Stomach (tissue), 9 donors: Measurements from ENCODE around the gene DHRSX. TPM values are rescaled to one million over a fixed set of nuclear protein-coding genes. Genes with fewer than 3 reads are reported as not detected.
A peak's percentile ranks its signal among the peaks of the same experiment; 100 is the strongest.

Source experiments
- DNase-seq, 2 donors: peaks; one replicate each; pipeline versions ENCODE4 v3.0.0 to v3.0.0-alpha.2; 2013 to 2019
- H3K27ac ChIP-seq, 5 donors: fragments of 200-600 bp in 4 of 5; sonication (generic) in 4 of 5; one replicate each; pipeline ENCODE4 v1.5.1; 2013 to 2019; ENCODE audit warnings: mild to moderate bottlenecking in 1 of 5, moderate library complexity in 1 of 5
- H3K27me3 ChIP-seq, 3 donors: fragments of 200-600 bp; sonication (generic); one replicate each; pipeline ENCODE4 v1.5.1; 2017 to 2019; ENCODE audit warnings: mixed run types in 1 of 3
- H3K36me3 ChIP-seq, 4 donors: fragments of 200-600 bp; sonication (generic); 1 replicate in 3 of 4; 2 replicates in 1 of 4; pipeline ENCODE4 v1.5.1; 2016 to 2019
- H3K4me1 ChIP-seq, 4 donors: fragments of 200-600 bp; sonication (generic); one replicate each; pipeline ENCODE4 v1.5.1; 2016 to 2019
- H3K4me3 ChIP-seq, 4 donors: fragments of 200-600 bp; sonication (generic) in 3 of 4; one replicate each; pipeline ENCODE4 v1.5.1; 2016 to 2019; ENCODE audit warnings: mild to moderate bottlenecking in 1 of 4
- H3K9me3 ChIP-seq, 4 donors: fragments of 200-600 bp; sonication (generic); one replicate each; pipeline ENCODE4 v1.5.1; 2016 to 2019
- EP300 ChIP-seq: sonication (generic); formaldehyde crosslinking; IDR thresholded peaks from one replicate; pipeline ENCODE4 v1.6.1; 2017; ENCODE audit warnings: antibody characterized with exemption
- POLR2A ChIP-seq, 4 donors: fragments of 450-650 bp; IDR thresholded peaks; one replicate each; pipeline ENCODE4 v1.6.1; 2016; ENCODE audit warnings: antibody characterized with exemption in 4 of 4, control low read depth in 2 of 4, mild to moderate bottlenecking in 1 of 4, moderate library complexity in 1 of 4
- POLR2AphosphoS5 ChIP-seq, 3 donors: sonication (generic); formaldehyde crosslinking; IDR thresholded peaks; one replicate each; pipeline ENCODE4 v1.6.1; 2016; ENCODE audit warnings: antibody characterized with exemption in 3 of 3
- WGBS, 5 donors: extraction: QIAGEN DNeasy Blood & Tissue Kit in 3 of 5; methylation state at CpG; one replicate each; pipeline versions ENCODE4 v1.1.5 to v1.1.7; 2013 to 2018; 5-methylcytosine and 5-hydroxymethylcytosine counted together
- intact Hi-C: fragments of 100-400 bp; cut with DNase I; formaldehyde crosslinking; loops from one replicate; pipeline ENCODE4 v1.15.1; 2023; ENCODE audit warnings: low total_unique reads
- polyA plus RNA-seq, 3 donors: library from polyadenylated mRNA; stranded (reverse); fragments of 200-250 nt; gene quantifications; one replicate each; pipeline ENCODE4 v1.2.3, GENCODE V29; 2013
- total RNA-seq, 5 donors: library from RNA; depleted of rRNA; stranded (reverse); fragments of >200 nt; gene quantifications; one replicate each; pipeline versions ENCODE4 v1.1.0 to v1.2.3, GENCODE V29; 2014 to 2016
- TF ChIP-seq, protein P1 (sequence below), 7 experiments: fragments of 450-650 bp in 4 of 7; fragments of 200-600 bp in 3 of 7; sonication (generic) in 3 of 7; IDR thresholded peaks; one replicate each; pipeline ENCODE4 v1.5.1; 2016 to 2019; ENCODE audit warnings: antibody characterized with exemption in 7 of 7, control low read depth in 2 of 7, mild to moderate bottlenecking in 1 of 7
- donor health status: healthy with polysubstance abuse.
- donor health status: Bipolar disorder and iron deficiency.
- donor health status: healthy.

DHRSX gene
- total and polyA plus RNA-seq, 8 donors = 11.2 to 69.4 (median 21.1) TPM

DNA sequence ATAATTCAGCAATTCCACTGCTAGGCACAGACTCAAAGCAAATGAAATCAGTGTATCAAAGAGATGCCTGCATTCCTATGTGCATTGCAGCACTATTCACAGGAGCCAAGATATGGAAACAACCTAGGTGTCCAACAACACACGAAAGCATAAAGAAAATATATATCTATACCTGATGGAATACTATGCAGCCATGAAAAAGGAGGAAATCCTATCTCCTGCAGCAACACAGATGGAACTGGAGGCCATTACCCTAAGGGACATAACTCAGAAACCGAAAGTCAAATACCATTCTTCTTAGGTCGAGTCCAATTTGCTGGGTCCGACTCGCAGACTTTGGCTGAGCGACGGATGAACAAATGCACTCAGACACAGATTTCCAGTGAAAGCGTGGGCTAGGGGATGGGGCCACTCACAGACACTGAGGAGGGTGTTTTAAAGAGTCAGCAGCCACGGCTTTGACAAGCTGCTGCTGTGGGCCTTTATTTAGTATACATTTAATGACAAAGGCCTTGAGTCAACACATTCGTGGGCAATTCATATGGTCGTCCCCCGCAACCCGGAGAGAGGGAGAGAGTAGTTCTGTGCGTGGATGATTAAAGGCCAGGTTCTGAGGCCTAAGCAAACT is 93.8 kb downstream of the DHRSX start:
- no peak for DNase-seq
- no peak for TF ChIP-seq POLR2AphosphoS5 (IDR thresholded peaks at IDR 0.05)
- Histone ChIP-seq H3K27ac (no peak overlapping the region), H3K4me3 (no peak overlapping the region), H3K36me3 (peaks cover 6 to 48% (median 30%) of the 10 kb centered on the region in 4 donors), H3K9me3 (peaks cover 6 to 18% (median 9%) of the 10 kb centered on the region in 4 donors), H3K27me3 (no peaks in the 10 kb centered on the region), H3K4me1 (peaks cover 0 to 17% (median 2%) of the 10 kb centered on the region in 4 donors)
- intact Hi-C loops = no loop called here
- 87 to 95% (median 92%) methylated on average over 14 of the region's 14 CpGs for WGBS, 5 donors

DNA sequence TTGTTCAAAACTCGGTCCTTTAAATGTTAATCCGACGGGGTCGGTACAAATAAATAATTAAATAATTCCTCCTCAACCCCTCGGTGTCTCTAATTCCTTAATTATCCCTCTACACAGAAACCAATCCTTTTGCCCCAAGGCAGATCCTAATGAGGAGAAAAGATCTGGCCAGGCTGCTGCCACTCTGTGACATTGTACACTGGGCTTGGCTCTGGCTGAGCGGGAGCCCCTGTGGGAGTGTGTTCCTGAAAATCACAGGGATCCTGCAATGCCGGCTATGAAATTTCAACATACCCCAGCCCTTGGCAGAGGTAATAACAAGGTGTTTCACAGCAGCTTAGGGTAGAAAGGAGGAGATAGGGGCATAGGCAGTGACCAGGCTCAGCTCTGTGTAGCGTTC is 96.0 kb downstream of the DHRSX start:
- no peak for TF ChIP-seq POLR2A (IDR thresholded peaks at IDR 0.05)
- no peak for TF ChIP-seq POLR2AphosphoS5 (IDR thresholded peaks at IDR 0.05)
- Histone ChIP-seq H3K27ac (no peak overlapping the region), H3K9me3 (peaks cover 6 to 18% (median 9%) of the 10 kb centered on the region in 4 donors), H3K36me3 (peaks cover 6 to 48% (median 28%) of the 10 kb centered on the region in 4 donors), H3K27me3 (no peaks in the 10 kb centered on the region), H3K4me3 (no peak overlapping the region), H3K4me1 (peaks cover 0 to 14% (median 3%) of the 10 kb centered on the region in 4 donors)
- no peak for DNase-seq
- intact Hi-C loops = no loop called here
- WGBS, 5 donors = 73 to 94% (median 87%) methylated on average over 8 of the region's 8 CpGs

DNA sequence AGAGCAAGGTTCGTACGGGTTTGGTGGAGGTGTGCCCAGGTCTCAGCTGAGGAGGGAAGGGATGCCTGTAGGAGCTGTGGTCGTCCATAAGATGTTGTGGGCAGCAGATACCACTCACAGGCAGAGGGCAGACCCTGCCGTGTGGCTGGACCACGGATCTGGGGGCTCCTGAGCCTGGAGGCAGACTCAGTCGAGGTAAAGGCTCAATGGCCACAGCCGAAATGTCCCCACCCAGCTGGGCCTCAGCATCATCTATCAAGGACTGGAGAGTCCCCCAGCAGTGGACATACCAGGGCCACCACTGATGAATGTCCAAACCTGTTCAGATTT is 98.5 kb downstream of the DHRSX start:
- intact Hi-C loops = no loop called here
- WGBS, 5 donors = 53 to 87% (median 61%) methylated on average over 4 to 7 of the region's 7 CpGs
- TF ChIP-seq EP300 (no peak), POLR2AphosphoS5 (IDR thresholded peaks at IDR 0.05) (no peak), POLR2A (IDR thresholded peaks at IDR 0.05) (no peak)
- TF ChIP-seq, protein P1, sequence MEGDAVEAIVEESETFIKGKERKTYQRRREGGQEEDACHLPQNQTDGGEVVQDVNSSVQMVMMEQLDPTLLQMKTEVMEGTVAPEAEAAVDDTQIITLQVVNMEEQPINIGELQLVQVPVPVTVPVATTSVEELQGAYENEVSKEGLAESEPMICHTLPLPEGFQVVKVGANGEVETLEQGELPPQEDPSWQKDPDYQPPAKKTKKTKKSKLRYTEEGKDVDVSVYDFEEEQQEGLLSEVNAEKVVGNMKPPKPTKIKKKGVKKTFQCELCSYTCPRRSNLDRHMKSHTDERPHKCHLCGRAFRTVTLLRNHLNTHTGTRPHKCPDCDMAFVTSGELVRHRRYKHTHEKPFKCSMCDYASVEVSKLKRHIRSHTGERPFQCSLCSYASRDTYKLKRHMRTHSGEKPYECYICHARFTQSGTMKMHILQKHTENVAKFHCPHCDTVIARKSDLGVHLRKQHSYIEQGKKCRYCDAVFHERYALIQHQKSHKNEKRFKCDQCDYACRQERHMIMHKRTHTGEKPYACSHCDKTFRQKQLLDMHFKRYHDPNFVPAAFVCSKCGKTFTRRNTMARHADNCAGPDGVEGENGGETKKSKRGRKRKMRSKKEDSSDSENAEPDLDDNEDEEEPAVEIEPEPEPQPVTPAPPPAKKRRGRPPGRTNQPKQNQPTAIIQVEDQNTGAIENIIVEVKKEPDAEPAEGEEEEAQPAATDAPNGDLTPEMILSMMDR (IDR thresholded peaks at IDR 0.05) = no peak
- peak overlapping the region; percentile 36 to 79 (median 44) for H3K27ac ChIP-seq
- H3K36me3 ChIP-seq = peaks cover 5 to 27% (median 14%) of the 10 kb centered on the region in 4 donors
- H3K27me3 ChIP-seq = no peaks in the 10 kb centered on the region
- H3K4me1 ChIP-seq = peaks cover 0 to 14% (median 3%) of the 10 kb centered on the region in 4 donors
- peak overlapping the region in 1 of 4 donors; percentile 16 for H3K4me3 ChIP-seq
- DNase-seq = no peak
- peaks cover 4 to 7% (median 6%) of the 10 kb centered on the region in 4 donors for H3K9me3 ChIP-seq

DNA sequence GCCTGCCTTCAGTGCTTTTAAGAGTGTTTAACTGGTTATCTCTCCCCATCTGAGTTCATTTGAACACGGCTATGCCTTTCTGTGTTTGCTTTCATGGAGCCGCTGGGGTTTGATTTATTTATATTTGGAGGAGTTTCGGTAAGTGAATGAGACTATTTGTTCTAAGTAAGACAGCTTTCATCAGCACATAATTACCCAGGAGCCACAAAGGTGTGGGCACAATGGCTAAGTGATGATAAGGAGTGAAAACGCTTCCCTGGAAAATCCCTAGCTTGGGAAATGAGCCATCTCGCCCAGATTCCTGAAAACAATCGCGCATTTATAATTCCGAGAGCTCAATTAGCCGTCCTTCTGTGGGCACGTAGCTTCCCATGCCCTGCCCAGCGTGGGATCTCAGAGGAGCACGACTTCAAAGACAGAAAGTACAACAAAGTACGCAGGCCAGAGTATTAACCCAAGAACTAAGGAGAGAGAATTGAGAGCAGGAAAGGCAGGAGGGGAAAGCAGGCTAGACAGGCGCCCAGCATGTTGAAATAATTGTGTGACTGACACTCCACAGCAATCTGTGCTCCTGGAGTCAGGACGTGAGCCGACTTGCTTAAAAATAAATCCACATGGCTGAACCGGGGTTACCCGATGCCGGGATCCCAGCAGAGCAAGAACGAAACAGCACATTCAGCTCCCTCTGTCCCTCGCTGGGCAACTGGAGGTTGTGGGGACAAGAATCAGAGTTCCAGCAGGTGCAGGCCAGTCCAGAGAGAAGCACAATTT is 99.0 kb downstream of the DHRSX start:
- H3K27me3 ChIP-seq = no peaks in the 10 kb centered on the region
- peaks cover 0 to 14% (median 3%) of the 10 kb centered on the region in 4 donors for H3K4me1 ChIP-seq
- H3K4me3 ChIP-seq = peak overlapping the region in 1 of 4 donors; percentile 16
- WGBS, 5 donors = 31 to 57% (median 39%) methylated on average over 21 of the region's 21 CpGs
- TF ChIP-seq EP300 (no peak), POLR2AphosphoS5 (IDR thresholded peaks at IDR 0.05) (peak in 2 of 3 donors; percentile 19 to 69)
- intact Hi-C loops = no loop called here
- peaks cover under 1 to 22% (median 9%) of the 10 kb centered on the region in 4 donors for H3K36me3 ChIP-seq
- peak; percentile 57 to 71 for DNase-seq
- H3K9me3 ChIP-seq = peaks cover 0 to 1% (median under 1%) of the 10 kb centered on the region in 4 donors
- H3K27ac ChIP-seq = peak overlapping the region; percentile 36 to 79 (median 44)

DNA sequence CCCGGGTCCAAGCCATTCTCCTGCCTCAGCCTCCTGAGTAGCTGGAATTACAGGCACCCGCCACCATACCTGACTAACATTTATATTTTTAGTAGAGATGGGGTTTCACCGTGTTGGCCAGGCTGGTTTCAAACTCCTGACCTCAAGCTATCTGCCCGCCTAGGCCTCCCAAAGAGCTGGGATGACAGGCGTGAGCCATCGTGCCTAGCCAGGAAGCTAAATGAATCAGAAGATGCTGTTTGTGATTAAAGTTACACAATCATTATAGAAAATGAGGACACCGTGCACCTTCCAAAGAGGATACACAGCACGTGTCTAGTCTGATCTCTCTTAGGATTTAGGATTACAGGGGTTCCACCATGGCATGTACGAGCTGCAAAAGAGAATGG is 99.6 kb downstream of the DHRSX start:
- intact Hi-C loops = no loop called here
- H3K27ac ChIP-seq = peak overlapping the region in 3 of 5 donors; percentile 32 to 79 (median 77)
- no peak for DNase-seq
- H3K36me3 ChIP-seq = peaks cover 0 to 16% (median 5%) of the 10 kb centered on the region in 4 donors
- H3K9me3 ChIP-seq = no peaks in the 10 kb centered on the region
- WGBS, 5 donors = 56 to 75% (median 69%) methylated on average over 9 of the region's 9 CpGs
- no peaks in the 10 kb centered on the region for H3K27me3 ChIP-seq
- H3K4me3 ChIP-seq = peak overlapping the region in 1 of 4 donors; percentile 16
- H3K4me1 ChIP-seq = peaks cover 0 to 14% (median 3%) of the 10 kb centered on the region in 4 donors
- TF ChIP-seq POLR2AphosphoS5 (IDR thresholded peaks at IDR 0.05) (no peak), POLR2A (IDR thresholded peaks at IDR 0.05) (no peak), EP300 (no peak)
- TF ChIP-seq, protein P1 (IDR thresholded peaks at IDR 0.05) = no peak
